Stomach (tissue), 4 donors: Measurements from ENCODE around the gene RHOT2.

ENCODE experiments used
- CTCF ChIP-seq, 7 experiments: fragments of 450-650 bp in 4 of 7; fragments of 200-600 bp in 3 of 7; sonication (generic) in 3 of 7; IDR thresholded peaks; one replicate each; pipeline ENCODE4 v1.5.1; 2016 to 2019; ENCODE audit warnings: antibody characterized with exemption in 7 of 7, control low read depth in 2 of 7, mild to moderate bottlenecking in 1 of 7
- POLR2A ChIP-seq, 4 donors: fragments of 450-650 bp; IDR thresholded peaks; one replicate each; pipeline ENCODE4 v1.6.1; 2016; ENCODE audit warnings: antibody characterized with exemption in 4 of 4, control low read depth in 2 of 4, mild to moderate bottlenecking in 1 of 4, moderate library complexity in 1 of 4
- POLR2AphosphoS5 ChIP-seq, 3 donors: sonication (generic); formaldehyde crosslinking; IDR thresholded peaks; one replicate each; pipeline ENCODE4 v1.6.1; 2016; ENCODE audit warnings: antibody characterized with exemption in 3 of 3

- TF ChIP-seq POLR2A (IDR thresholded peaks at IDR 0.05) (no peak), CTCF (IDR thresholded peaks at IDR 0.05) (no peak), POLR2AphosphoS5 (IDR thresholded peaks at IDR 0.05) (no peak)
These were observed 34.4 kb upstream of the RHOT2 start for GRCh38 chr16:633336-634050.
